HG03064 (cell line): Measurements from ENCODE around the gene AP1S3.
"Not testable (repeated sequence)": the region's sequence is repeated elsewhere in the genome, so short reads cannot be mapped to it uniquely, and the experiment has no call there.

ENCODE experiments used
- ATAC-seq: cut with Tn5 transposase; IDR thresholded peaks from one replicate; pipeline ENCODE4 v1.9.1; 2021; ENCODE audit warnings: low read depth; ENCODE audit not compliant: unreplicated experiment

The AP1S3 gene

DNA sequence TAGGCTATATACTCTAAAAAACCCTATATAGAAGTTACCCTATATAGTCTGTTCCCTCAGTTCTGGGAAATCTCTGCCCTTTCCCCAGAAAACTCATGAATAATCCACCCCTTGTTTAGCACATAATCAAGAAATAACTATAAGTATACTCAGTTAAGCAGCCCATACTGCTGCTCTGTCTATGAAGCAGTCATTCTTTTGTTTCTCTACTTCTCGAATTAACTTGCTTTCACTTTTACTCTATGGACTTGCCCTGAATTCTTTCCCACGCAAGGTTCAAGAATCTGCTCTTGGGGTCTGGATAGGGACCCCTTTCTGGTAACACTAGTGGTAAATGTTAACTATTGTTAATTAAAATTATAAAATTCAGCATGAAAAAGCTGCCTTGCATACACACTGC, 17.4 kb upstream of the AP1S3 start:
- ATAC-seq, result peak; percentile 55

DNA sequence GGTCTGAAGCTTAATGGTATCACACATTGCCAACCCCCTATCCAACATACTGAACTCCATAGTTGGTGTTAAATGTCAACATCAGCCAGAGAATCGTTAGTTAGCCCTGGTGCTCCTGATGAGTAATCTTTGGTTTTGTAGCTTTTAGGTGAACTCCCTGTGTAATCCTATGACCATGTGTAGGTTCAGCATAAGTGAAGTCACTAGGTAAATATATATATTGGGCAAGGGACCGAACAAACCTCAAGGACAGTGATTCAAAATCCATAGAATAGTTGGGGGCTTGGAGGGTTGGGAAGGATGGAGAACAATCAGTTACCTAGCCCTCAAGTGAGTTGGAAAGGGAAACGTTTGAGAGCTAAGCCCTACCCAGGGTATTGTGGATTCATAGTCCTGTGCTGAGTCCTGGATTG, 16.0 kb upstream of the AP1S3 start:
- ATAC-seq, result no peak

DNA sequence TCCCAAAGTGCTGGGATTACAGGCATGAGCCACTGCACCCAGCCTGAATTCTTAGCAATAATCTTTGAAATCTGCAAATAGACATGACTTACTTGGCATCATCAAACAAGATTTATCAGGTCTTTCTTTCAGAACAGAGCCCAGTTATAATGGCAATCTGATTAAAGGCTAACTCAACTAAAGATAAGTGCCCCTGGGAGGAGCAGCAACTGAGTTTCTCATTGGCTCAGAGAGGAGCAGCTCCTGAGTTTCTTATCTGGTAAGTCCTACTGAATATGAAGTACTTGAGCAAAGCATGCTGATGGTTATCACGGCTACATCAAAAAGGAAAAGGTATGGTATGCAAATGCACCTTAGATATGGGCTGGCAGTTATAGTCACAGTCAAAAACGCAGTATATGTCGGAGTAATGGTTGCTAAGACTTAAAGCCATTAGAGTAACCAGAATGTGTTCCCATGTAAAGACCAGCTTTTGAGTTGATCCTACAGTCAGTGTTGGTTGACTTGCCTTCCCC, 15.0 kb upstream of the AP1S3 start:
- no peak for ATAC-seq

DNA sequence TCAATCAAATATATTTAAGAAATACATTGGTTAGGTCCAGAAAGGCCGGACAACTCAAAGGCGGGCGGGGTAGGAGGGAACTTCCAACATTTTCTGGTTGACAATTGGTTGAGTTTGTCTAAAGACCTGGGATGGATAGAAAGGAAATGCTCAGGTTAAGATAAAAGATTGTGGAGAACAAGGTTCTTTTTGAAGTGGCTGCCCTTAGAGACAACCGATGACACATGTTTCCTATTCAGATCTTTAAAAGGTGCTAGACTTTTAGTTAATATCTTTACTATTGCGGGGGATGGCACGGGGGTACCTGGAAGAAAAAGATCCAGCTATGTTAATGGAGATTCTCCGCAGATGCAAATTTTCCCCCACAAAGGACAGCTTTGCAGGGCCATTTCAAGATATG, 10.0 kb upstream of the AP1S3 start:
- ATAC-seq, result no peak

DNA sequence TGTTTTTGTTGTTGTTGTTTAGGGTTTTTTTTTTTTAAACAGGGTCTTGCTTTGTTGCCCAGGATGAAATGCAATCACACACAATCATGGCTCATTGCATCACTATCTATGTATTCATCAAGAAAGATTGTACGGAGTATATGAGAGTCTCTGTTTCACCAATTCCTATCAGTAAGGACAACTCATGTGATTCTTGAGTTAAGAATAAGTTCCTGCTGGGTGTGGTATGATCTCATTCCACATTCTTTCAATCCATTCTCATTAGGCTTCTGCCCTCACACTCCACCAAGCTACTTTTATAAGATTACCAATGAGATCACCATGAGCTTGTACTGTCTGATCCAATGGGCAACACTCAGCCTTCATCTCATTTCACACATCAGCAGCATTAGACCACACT, 9.1 kb upstream of the AP1S3 start:
- no peak for ATAC-seq

DNA sequence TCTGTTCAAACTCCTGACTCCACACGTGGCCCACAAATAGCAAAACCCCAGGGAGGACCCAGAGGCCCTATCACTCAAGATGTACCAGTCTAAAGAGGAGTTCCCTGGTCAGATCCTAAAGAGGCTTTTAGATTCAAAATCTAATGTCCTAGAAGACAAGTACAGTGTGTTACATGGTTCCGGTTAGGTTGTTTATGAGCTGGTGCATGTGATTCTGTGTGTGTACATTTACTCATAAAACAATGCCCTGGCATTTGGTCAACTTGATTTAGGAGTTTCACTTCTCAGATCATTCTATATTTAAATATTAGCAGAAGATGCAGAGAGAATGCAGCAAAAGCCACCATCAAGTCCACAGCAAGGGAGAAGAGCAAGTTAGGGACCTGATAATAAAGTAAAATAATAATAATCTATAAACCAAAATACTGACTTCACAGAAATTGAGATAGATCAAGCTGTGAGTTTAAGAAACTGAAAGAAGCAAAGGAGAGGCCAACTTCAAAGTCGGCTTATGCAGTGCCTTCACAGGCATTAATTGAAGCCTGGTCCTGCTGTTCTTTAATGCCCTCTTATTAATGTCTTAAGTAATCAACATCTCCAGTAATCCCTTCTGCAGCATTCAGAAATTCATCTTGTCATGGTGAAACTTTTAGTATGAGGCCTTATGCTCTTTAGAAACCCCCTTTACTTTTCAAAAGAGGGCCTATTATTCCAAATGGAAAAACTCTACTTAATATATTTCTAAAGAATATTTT, 4.2 kb upstream of the AP1S3 start:
- ATAC-seq, result no peak

DNA sequence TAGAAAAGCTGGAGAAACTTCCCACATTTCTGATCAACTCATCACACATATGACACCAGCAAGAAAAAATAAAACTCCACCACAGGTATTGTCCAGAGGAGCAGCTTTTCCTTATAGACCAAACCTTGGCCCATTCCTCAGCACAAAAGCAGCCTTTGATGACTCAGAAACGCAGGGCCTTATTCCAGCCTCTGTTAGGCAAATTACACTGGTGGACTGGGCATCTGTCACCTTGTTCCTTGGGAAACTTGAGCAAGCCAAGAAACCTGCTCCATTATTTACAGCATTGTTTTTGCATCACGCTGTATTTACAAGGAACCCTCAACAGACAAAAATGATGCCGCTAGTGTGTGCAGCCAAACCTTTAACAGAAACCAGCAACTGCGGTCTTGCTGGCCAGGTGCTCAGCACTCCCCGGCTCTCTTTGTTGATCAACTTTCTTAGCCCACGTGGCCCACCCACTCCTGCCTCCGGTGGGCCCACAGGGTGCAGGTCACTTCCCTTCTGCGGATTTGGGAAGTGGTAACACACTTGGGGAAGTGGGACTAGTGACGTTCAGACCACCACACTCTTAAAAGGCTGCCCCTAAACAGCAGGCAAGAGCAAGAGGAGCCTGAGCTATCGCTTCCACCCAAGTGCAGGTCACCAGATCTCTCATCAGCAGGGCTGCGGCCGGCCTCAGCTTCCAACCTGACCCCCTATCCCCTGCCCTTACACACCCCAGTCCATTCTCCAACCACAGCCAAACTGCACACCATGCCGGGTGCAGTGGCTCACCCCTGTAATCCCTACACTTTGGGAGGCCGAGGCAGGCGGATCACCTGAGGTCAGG, 1.5 kb downstream of the AP1S3 start:
- ATAC-seq, result peak; percentile 58

DNA sequence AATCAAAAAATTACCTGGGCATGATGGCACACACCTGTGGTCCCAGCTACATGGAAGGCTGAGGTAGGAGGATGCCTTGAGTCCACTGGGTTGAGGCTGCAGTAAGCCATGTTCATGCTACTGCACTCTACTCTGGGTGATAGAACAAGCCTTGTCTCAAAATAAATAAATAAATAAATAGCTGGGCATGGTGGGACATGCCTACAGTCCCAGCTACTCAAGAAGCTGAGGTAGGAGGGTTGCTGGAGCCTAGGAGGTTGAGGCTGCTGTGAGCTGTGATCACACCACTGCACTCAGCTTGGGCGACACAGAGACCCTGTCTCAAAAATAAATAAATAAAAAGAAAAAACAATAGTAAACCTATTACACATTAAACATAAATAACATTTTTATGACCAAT, 3.0 kb downstream of the AP1S3 start:
- no peak for ATAC-seq

DNA sequence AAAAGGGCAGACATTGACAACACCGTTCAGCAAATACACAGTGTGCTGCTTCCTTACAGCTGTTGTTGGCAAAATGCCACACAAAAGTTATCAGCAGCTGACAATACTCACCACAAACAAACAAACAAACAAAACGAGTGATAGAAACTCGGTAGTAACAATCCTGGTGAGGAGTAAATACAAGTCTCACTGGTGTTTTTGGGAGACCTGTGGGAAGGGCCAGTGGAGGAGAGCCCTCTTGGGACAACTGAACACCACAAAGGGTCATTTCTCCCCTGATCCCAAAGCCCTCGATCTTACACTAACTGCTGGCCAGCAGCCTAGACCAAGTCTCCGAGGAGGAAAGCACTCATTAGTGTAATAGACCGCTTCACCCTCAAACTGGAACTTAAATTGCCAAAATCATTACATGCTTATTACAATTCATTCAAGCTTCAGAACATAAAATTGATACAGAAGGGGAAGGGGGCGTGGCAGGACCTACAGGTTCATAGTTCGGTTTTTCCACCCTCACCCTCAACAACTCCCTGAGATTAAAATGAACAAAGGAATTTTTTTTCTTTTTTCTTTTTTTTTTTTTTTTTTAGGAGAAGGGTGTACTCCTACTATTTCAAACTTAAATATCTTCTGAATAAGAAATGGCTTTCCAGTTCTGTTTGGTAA, 5.0 kb downstream of the AP1S3 start:
- ATAC-seq, result no peak

DNA sequence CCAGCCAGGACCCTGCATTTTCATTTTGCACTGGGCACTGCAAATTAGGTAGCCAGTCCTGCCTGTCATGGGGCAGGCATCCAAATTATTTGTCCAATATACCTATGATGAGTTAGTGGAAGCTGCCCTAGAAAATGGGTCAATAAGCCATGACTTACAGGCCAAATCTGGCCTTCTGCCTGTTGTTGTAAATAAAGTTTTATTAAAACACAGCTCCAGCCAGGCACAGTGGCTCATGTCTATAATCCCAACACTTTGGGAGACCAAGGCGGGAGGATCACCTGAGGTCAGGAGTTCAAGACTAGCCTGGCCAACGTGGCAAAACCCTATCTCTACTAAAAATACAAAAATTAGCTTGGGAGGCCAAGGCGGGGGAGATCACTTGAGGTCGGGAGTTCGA, 8.3 kb downstream of the AP1S3 start:
- ATAC-seq, result no peak

DNA sequence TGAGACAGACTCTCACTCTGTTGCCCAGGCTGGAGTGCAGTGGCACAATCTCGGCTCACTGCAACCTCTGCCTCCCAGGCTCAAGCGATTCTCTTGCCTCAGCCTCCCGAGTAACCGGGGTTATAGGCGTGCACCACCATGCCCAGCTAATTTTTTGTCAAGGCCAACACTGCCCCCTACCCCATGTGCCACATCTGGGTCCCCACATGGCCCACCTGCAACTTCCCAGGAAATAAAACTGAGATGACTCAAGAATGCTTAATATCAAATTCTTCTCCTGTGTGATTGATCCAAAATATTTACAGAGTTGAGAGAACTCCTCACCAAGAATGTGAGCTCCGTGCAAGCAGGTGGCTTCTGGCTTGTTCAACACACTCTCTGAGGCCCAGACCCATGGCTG, 9.1 kb downstream of the AP1S3 start:
- no peak for ATAC-seq

DNA sequence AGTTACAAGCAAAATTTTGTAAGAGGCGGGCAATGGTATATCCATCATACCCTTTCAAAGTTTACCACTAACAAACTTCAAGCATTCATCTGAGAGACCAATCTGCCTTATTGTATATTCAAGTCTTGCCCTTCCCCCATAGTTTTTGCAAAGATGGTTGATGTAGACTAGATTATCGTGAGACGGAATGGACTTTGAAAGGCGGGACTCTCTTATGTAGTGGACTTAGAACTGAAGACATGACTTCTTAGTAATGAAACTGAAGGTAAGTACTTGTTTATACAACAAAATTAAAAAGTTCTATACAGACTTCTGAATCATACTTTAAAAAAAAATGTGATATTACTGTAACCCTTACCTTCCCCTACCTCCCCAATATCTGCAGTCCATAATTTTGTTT, 10.4 kb downstream of the AP1S3 start:
- no peak for ATAC-seq

DNA sequence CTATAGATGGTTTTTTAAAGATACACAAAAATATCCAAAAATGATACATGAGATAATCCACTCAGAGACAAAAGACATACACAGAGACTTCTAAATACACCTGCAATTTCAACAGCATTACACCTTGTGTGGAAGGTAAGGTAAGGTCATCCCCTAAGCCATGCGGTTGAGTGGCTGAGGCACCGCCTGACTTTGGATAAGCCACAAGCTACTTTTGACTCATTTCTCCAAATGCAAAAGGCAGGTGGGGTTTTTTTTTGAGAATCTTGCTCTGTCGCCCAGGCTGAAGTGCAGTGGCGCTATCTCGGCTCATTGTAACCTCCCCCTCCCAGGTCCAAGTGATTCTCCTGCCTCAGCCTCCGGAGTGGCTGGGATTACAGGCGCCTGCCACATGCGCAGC, 13.1 kb downstream of the AP1S3 start:
- no peak for ATAC-seq

DNA sequence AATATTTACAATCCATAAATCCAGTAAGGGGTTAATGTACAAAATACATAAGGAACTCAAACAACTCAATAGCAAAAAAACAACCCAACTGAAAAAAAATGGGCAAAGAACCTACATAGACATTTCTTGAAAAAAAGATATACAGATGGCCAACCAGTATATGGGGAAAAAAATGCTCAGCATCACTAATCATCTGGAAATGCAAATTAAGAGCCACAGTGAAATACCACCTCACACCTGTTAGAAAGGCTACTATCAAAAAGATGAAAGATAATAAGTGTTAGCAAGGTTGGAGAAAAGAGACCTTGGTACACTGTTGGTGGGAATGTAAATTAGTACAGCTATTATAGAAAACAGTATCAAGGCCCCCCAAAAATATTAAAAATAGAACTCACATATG, 14.6 kb downstream of the AP1S3 start:
- peak; percentile 54 for ATAC-seq

DNA sequence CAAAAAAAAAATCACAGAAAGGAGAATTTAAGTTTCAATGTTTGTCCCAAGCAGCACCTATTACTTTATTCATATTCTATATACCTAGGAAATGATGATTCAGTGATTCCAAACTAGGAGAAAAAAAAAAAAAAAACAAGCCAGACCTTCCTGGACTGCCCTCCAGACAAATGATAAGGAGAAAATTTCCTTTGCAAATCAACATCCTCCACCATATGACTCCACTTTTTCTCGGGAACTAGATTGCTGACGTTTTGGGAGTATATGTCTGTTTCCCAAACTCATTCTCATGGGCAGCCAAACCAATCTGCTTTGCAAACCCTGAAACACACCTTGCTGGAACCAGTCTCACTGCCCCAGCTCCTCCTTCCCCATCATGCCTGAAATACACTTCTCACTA, 16.8 kb downstream of the AP1S3 start:
- no peak for ATAC-seq

DNA sequence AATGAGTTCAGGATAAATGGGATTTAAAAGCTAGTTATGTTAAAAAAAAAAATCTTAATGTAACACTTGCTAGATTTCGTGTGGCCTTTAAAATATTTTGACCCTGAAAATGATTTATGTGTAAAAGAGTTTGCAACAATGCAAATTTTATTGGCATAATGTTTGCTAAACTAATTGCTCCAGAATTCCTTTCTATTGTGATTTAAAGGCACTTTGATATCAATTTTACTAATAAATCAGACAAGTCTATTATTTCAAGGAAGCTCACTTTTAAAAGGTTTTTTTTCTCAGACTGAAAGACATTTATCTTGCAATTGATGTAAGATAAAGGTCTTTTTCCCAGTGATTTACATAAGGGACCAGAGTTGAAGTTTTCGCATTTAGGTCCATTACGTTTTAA, 17.5 kb downstream of the AP1S3 start:
- no peak for ATAC-seq

DNA sequence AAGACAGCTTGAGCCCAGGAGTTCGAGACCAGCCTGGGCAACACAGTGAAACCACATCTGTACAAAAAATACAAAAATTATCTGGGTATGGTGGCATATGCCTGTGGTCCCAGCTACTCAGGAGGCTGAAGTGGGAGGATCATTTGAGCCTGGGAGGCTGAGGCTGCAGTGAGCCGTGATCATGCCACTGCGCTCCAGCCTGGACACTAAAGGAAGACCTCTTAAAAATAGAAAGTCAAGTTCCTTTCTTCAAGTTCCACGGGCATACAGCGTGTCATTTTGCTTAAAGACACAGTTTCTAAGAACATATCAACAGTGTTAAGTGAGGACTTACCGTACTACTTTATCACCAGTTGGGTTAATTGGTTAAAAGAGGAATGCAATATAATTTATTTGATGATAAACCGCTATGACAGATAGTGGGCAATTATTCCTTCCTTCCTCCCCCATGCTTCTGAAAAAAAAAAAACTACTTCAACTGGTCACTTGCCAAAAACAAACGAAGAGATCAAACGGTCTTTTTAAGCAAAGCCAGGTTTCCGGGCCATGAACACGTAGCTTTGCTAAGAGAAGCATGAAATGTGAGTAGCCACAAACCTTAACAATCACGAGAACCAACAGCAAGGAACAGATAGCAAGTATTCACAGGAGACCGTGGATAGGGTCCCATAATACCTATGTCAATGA, 21.4 kb downstream of the AP1S3 start:
- ATAC-seq, result no peak

DNA sequence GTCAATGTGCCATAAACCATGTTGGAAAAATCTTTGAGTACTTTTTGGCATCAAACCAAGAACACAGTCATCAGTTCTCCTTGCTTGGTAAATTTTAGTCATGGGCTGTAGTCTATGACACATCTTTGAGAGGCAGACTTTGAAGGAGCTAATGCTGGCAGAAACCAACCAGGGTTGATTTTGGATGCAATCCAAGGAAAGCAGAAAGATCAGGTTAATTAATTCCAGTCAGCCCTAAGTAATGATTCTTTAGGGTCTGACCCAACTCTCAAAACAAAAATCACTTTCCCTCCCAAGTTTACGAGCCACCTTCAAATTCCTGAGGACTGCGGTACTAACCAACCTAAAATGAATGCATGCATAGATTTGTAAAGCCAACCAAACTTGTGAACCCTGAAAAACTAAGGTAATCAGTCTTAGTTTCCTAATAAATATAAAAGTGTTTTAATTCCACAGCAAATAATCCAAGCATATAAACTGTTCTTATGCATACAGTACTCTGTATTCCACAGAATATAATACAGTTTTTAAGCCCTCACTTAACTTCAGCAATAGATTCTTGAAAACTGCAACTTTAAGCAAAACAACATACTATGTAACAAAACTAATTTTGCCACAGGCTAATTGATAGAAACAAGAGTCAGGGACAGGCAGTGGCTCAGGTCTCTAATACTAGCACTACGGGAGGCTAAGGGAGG, 22.0 kb downstream of the AP1S3 start:
- ATAC-seq, result no peak

DNA sequence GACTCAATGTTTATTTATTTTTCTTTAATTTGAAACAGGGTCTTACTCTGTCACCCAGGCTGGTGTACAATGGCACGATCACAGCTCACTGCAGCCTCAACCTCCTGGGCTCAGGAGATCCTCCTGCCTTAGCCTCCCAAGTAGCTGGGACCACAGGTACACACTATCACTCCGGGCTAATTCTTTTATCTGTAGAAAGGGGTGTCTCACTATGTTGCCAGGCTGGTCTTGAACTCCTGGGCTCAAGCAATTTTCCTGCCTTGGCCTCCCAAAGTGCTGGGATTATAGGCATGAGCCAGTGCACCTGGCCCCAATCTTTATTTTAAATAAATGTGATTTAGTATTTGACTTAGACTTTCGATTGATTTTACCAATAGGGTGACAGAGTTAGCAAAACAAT, 22.6 kb downstream of the AP1S3 start:
- ATAC-seq, result not testable (repeated sequence)

DNA sequence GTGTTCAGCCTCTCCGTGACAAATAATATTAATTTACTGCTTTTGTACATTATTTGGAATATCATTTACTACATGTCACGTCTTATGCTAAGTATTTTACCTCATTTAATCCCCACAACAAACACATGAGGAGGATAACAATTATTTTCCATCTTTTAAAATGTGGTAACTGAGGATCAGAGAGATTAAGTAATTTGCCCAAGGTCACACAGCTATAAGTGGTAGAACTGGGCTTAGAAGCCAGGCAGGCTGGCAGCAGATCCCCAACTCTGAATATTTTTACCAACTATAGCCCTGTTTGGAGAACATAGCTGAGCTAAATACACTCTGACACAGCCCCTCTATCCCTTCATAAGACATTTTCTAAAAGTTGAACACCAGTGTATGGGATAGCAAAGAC, 24.1 kb downstream of the AP1S3 start:
- no peak for ATAC-seq
